GM12865 (cell line): Measurements from ENCODE around the gene ESR1.
"Not testable (repeated sequence)": the region's sequence is repeated elsewhere in the genome, so short reads cannot be mapped to it uniquely, and the experiment has no call there.

ENCODE experiments used
- DNase-seq: peaks from one replicate; pipeline ENCODE4 v3.0.0; 2010; ENCODE audit warnings: low read depth
- H3K4me3 ChIP-seq: 2 replicates; pipeline ENCODE4 v1.5.1; 2011; ENCODE audit warnings: mild to moderate bottlenecking, low read depth, low read length, control low read depth
- CTCF ChIP-seq: IDR thresholded peaks from 2 replicates; pipeline ENCODE4 v1.5.1; 2011; ENCODE audit warnings: low read length, control low read depth, low read depth, inconsistent platforms; ENCODE audit not compliant: insufficient read depth; ENCODE audit errors: missing control alignments

Gene ESR1

GRCh38 chr6:151877458-151877857 lies 70.0 kb downstream of the ESR1 start:
- TF ChIP-seq CTCF, result no peak
- no peak overlapping the region for H3K4me3 ChIP-seq
- no peak for DNase-seq

GRCh38 chr6:151881231-151881630 lies 73.7 kb downstream of the ESR1 start:
- no peak for TF ChIP-seq CTCF
- no peak overlapping the region for H3K4me3 ChIP-seq
- DNase-seq, result no peak

GRCh38 chr6:151882206-151882605 lies 74.7 kb downstream of the ESR1 start:
- H3K4me3 ChIP-seq, result no peak overlapping the region
- DNase-seq, result no peak
- no peak for TF ChIP-seq CTCF

GRCh38 chr6:151885234-151885633 lies 77.8 kb downstream of the ESR1 start:
- H3K4me3 ChIP-seq, result no peak overlapping the region
- DNase-seq, result no peak
- no peak for TF ChIP-seq CTCF

DNA sequence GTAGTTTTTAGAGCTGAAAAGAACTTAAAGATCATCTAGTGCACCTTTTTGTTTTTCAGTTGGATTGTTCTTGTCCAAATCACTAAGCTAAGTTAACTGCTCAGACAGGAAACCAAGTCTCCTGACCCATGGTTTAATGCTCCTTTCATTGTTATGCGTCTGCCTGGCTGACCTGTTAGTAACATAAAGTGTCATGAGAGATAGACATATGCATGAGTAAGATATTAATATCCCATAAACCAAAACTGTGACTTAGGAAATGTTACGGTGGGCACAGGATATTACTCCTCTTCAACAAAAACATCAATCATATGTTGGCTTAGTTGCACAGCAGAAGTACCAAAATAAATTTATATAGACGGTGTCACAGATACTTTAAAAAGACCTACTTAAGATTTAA lies 84.0 kb downstream of the ESR1 start:
- no peak for DNase-seq
- TF ChIP-seq CTCF, result no peak
- no peak overlapping the region for H3K4me3 ChIP-seq

DNA sequence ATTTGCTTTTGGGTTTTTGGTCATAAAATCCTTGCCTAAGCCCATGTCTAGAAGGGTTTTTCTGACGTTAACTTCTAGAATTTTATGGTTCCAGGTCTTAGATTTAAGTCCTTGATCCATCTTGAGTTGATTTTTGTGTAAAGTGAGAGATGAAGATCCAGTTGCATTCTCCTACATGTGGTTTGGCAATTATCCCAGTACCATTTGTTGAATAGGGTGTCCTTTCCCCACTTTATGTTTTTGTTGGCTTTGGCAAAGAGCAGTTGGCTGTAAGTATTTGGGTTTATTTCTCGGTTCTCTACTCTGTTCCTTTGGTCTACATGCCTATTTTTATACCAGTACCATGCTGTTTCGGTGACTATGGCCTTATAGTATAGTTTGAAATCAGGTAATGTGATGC lies 86.9 kb downstream of the ESR1 start:
- not testable (repeated sequence) for DNase-seq, H3K4me3 ChIP-seq

DNA sequence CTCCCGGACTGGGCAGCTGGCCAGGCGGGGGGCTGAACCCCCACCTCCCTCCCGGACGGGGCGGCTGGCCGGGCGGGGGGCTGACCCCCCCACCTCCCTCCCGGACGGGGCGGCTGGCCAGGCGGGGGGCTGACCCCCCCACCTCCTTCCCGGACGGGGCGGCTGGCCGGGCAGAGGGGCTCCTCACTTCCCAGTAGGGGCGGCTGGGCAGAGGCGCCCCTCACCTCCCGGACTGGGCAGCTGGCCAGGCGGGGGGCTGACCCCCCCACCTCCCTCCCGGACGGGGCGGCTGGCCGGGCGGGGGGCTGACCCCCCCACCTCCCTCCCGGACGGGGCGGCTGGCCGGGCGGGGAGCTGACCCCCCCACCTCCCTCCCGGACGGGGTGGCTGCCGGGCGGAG lies 91.7 kb downstream of the ESR1 start:
- H3K4me3 ChIP-seq, DNase-seq: not testable (repeated sequence)

DNA sequence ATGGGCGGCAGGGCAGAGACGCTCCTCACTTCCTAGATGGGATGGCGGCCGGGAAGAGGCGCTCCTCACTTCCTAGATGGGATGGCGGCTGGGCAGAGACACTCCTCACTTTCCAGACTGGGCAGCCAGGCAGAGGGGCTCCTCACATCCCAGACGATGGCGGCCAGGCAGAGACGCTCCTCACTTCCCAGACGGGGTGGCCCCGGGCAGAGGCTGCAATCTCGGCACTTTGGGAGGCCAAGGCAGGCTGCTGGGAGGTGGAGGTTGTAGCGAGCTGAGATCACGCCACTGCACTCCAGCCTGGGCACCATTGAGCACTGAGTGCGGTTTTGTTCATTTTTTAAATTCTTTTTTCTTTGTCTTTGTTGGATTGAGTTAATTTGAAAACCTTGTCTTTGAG lies 92.3 kb downstream of the ESR1 start:
- DNase-seq, H3K4me3 ChIP-seq: not testable (repeated sequence)

DNA sequence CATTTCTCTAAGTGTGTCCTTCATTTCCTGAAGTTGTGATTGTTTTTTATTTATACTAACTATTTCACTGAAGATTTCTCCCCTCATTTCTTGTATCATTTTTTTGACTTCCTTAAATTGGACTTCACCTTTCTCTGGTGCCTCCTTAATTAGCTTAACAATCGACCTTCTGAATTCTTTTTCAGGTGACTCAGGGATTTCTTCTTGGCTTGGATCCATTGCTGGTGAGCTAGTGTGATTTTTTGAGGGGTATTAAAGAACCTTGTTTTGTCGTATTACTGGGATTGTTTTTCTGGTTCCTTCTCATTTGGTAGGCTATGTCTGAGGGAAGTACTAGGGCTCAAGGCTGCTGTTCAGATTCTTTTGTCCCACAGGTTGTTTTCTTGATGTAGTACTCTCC lies 92.8 kb downstream of the ESR1 start:
- no peak for DNase-seq
- no peak overlapping the region for H3K4me3 ChIP-seq
- no peak for TF ChIP-seq CTCF
